Measurements from ENCODE around the gene PCIF1. TPM values are rescaled to one million over a fixed set of nuclear protein-coding genes. Genes with fewer than 3 reads are reported as not detected.

Gene PCIF1
- total and polyA plus RNA-seq, 8 donors, result 13.3 to 34.9 (median 18.7) TPM

DNA sequence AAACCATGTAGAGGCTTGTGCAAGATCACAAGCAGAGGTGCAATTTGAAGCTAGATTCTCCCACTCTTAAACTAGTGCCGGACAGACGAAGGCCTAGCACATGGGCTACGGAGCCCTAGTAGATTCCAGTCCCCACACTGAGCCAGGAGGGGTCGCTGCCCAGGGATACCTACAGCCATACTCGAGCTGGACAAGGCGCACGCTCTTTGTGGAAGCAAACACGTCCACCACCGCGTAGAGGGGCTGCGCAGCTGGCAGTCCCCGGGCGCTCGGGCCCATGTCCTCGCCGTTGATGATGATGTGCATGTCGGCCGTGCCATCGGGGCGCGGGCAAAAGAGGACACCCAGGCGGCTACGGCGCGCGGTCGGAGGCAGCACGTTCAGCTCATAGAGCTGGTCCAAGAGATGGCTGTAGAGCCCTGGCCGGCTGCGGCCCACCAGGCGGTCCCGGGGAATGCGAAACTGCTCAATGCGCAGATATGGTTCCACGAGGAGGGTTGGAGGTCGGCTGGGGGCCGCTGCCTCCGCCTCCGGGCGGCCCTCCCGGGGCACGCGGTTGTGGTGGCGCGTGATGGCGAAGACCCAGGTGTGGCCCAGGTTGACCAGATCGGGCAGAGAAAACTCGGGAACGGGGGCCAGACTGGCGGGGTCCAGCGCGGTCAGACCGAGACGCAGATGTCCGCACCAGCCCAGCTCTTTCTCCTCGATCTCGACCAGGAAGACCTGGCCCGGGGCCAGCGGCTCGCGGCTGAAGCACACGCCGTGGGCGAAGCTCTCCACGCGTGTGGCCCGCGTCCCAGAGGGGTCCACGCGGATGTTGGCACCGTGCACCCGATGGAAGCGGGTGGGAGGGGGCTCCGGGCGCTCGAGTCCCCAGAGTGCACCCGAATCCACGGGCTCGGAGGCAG is 44.2 kb upstream of the PCIF1 start:
- Histone ChIP-seq H3K4me3 (peak overlapping the region; percentile 65 to 93 (median 80)), H3K27ac (peak overlapping the region; percentile 61 to 82 (median 75)), H3K4me1 (peaks cover 3 to 4% (median 4%) of the 10 kb centered on the region in 3 donors), H3K36me3 (no peaks in the 10 kb centered on the region), H3K27me3 (no peaks in the 10 kb centered on the region), H3K9me3 (no peaks in the 10 kb centered on the region)
- FAIRE-seq, result no peak
- 1 to 2% methylated on average over 77 to 79 of the region's 79 CpGs for WGBS, 2 donors
- intact Hi-C loops (cut with DNase I), result no loop called here
- peak; percentile 77 to 83 (median 80) for ATAC-seq
- DNase-seq, result peak; percentile 73 to 90 (median 84)
- TF ChIP-seq CTCF (IDR thresholded peaks at IDR 0.05), result peak; percentile 49 to 57 (median 52)

DNA sequence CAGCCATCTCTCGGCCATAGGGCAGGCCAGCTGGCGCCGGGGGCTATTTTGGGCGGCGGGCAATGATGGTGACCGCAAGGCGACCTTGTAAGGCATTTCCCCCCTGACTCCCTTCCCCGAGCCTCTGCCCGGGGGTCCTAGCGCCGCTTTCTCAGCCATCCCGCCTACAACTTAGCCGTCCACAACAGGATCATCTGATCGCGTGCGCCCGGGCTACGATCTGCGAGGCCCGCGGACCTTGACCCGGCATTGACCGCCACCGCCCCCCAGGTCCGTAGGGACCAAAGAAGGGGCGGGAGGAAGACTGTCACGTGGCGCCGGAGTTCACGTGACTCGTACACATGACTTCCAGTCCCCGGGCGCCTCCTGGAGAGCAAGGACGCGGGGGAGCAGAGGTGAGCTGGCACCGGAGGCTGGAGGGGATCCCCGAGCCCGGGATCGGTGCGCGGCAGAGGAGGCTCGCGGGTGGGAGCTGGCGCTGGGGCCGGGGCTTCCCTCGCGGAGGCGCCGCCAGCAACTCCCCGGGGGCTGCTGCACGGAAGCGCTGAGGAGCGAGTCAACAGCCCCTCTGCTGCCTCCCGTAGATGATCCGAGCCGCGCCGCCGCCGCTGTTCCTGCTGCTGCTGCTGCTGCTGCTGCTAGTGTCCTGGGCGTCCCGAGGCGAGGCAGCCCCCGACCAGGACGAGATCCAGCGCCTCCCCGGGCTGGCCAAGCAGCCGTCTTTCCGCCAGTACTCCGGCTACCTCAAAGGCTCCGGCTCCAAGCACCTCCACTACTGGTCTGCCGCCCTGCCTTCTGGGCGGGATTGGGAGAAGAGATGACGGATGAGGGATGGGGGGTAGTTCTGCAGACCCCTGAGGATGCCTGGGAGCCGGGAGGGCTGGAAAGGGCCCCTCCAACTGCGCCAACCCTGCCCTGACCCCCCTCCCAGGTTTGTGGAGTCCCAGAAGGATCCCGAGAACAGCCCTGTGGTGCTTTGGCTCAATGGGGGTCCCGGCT is 43.2 kb upstream of the PCIF1 start, which contains the start of the genes CTSA and NEURL2:
Gene CTSA (plus strand): TSS at position 351 of the 999 bp plus-strand sequence. CDS start 234 bp downstream, at position 585.
Gene NEURL2 (minus strand): TSS at position 224 of the 999 bp plus-strand sequence. CDS start 217 bp downstream, at position 7.
- H3K9me3 ChIP-seq, result no peaks in the 10 kb centered on the region
- FAIRE-seq, result no peak

GRCh38 chr20:45892049-45892825 is 42.2 kb upstream of the PCIF1 start:
- intact Hi-C loops (cut with DNase I), result no loop called here
- no peaks in the 10 kb centered on the region for H3K9me3 ChIP-seq
- H3K4me1 ChIP-seq, result peaks cover 3 to 4% (median 4%) of the 10 kb centered on the region in 3 donors
- DNase-seq, result peak in 2 of 6 donors; percentile 31 to 52
- no peak overlapping the region for H3K27ac ChIP-seq
- peak in 2 of 4 donors; percentile 26 to 40 for ATAC-seq
- no peak for TF ChIP-seq CTCF (IDR thresholded peaks at IDR 0.05)
- peak overlapping the region; percentile 65 to 93 (median 80) for H3K4me3 ChIP-seq
- no peaks in the 10 kb centered on the region for H3K36me3 ChIP-seq
- no peaks in the 10 kb centered on the region for H3K27me3 ChIP-seq
- FAIRE-seq, result no peak
- 74 to 76% methylated on average over 9 of the region's 9 CpGs for WGBS, 2 donors

More for the DNA sequence above, 43.2 kb upstream of the PCIF1 start, which contains the start of the genes CTSA and NEURL2:
- Histone ChIP-seq H3K27ac (peak within 1 kb of the TSS; percentile 61 to 82 (median 75)), H3K27me3 (no peaks in the 10 kb centered on the region), H3K36me3 (no peaks in the 10 kb centered on the region), H3K4me3 (peak within 1 kb of the TSS; percentile 65 to 93 (median 80)), H3K4me1 (peaks cover 3 to 4% (median 4%) of the 10 kb centered on the region in 3 donors)
- DNase-seq, result peak; percentile 88 to 96 (median 91)
- peak; percentile 87 to 89 (median 88) for ATAC-seq
- intact Hi-C loops (cut with DNase I), result no loop called here
- TF ChIP-seq CTCF (IDR thresholded peaks at IDR 0.05), result no peak
- WGBS, 2 donors, result 1% methylated on average over 59 to 78 of the region's 78 CpGs

GRCh38 chr20:45892828-45893500 is 41.5 kb upstream of the PCIF1 start:
- 66 to 74% methylated on average over 4 of the region's 4 CpGs for WGBS, 2 donors
- Histone ChIP-seq H3K27me3 (no peaks in the 10 kb centered on the region), H3K36me3 (peaks cover 0 to 4% (median 0%) of the 10 kb centered on the region in 3 donors), H3K9me3 (no peaks in the 10 kb centered on the region), H3K4me3 (peak overlapping the region in 1 of 4 donors; percentile 75), H3K27ac (no peak overlapping the region), H3K4me1 (peaks cover 3 to 4% (median 4%) of the 10 kb centered on the region in 3 donors)
- DNase-seq (peak in 1 of 6 donors; percentile 33), ATAC-seq (no peak), FAIRE-seq (no peak)
- TF ChIP-seq CTCF (IDR thresholded peaks at IDR 0.05), result no peak
- intact Hi-C loops (cut with DNase I), result no loop called here

All from pancreas (tissue), 10 donors.